ENCODE data around the gene SPRR2A. TPM values are rescaled to one million over a fixed set of nuclear protein-coding genes. Genes with fewer than 3 reads are reported as not detected.
"Not testable (repeated sequence)": the region's sequence is repeated elsewhere in the genome, so short reads cannot be mapped to it uniquely, and the experiment has no call there.

The SPRR2A gene
- total RNA-seq, 1 donor = not detected

- DNase-seq (ENCODE audit: low read depth in 2 of 3, low spot score in 2 of 3) = no peak
Measured at GRCh38 chr1:153028766-153029165, 28.5 kb downstream of the SPRR2A start.

DNA sequence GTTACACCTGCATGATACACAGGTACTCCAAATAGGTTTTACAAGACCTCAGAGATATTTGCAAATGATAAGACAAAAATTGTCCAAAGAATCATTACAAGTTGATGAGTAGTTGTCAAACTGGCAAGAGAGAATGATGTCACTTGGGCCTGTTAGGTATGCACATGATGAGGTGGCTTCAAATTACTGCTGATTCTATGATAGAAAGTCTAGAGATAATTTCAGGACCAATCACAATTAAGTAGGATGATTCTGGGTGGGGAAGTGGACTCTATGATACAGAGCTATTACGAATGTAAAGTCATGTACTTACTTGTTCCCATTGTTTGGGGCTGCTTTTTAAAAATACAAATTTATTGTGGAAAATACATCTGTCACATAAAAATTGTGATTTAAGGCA, 31.5 kb downstream of the SPRR2A start:
- no peak for DNase-seq (ENCODE audit: low read depth in 2 of 3, low spot score in 2 of 3)

DNA sequence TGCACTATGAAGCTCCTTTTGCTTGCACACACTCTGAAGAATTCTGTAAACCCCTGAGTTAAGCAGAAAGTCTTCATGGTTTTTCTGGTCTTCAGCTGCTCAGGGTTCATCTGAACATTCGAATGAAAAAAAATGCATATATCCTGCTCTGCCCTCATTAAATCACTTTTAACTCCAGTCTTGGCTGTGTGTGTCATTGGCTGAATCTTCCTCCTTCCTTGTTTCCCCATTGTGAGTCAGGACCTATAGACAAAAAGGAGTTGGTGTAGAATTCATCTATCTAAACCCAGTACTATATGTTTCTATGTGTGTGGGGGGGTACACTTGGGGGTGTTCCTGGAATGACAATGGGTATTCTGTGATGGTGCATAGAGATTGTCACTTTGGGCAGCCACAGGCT, 32.9 kb downstream of the SPRR2A start:
- DNase-seq (ENCODE audit: low read depth in 2 of 3, low spot score in 2 of 3) = no peak

GRCh38 chr1:153023109-153023508, 34.2 kb downstream of the SPRR2A start:
- no peak for DNase-seq (ENCODE audit: low read depth in 2 of 3, low spot score in 2 of 3)

DNA sequence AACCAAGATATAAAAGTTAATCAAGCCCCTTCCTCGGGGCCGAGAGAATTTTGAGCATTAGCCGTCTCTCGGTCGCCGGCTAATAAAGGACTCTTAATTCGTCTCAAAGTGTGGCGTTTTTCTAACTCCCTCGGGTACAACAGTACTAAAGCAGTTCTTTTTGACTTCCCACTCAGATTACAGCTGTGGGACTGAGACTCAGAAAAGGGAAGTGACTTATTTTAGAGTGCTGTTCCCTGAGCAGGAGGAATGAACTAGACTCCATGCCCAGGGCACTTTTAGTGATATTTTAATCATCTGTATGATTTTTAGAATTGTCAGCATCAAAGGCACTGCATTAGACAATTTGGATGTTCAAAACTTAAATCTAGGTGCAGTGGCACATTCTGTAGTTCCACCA, 35.0 kb downstream of the SPRR2A start:
- peak in 1 of 3 donors; percentile 23 for DNase-seq (ENCODE audit: low read depth in 2 of 3, low spot score in 2 of 3)

- not testable (repeated sequence) for DNase-seq (ENCODE audit: low read depth in 2 of 3, low spot score in 2 of 3)
Measured at GRCh38 chr1:153021829-153022228, 35.5 kb downstream of the SPRR2A start.

GRCh38 chr1:153011235-153011758, 46.0 kb downstream of the SPRR2A start:
- not testable (repeated sequence) for DNase-seq (ENCODE audit: low read depth in 2 of 3, low spot score in 2 of 3)

Small RNAs within 50 kb of the gene (small RNA-seq; reads per million reads assigned to genes)
- gene AL356867.1 (not detected), gene RF00322 (not detected)

Other genes with a start within 250 kb of the SPRR2A start
- gene LCE1B, start 245.5 kb downstream of the SPRR2A start, total RNA-seq = not detected
- gene LCE1A, start 230.0 kb downstream of the SPRR2A start, total RNA-seq = not detected
- gene LCE6A, start 214.7 kb downstream of the SPRR2A start, total RNA-seq = not detected
- not detected for gene LCE7A, start 197.5 kb downstream of the SPRR2A start, total RNA-seq
- gene SMCP, start 179.2 kb downstream of the SPRR2A start, total RNA-seq = not detected
- not detected for gene IVL, start 149.0 kb downstream of the SPRR2A start, total RNA-seq
- gene SPRR5, start 110.3 kb downstream of the SPRR2A start, total RNA-seq = not detected
- not detected for gene SPRR4, start 86.9 kb downstream of the SPRR2A start, total RNA-seq
- not detected for gene SPRR1A, start 73.4 kb downstream of the SPRR2A start, total RNA-seq
- gene SPRR3, start 55.8 kb downstream of the SPRR2A start, total RNA-seq = not detected
- gene SPRR1B, start 26.3 kb downstream of the SPRR2A start, total RNA-seq = not detected
- not detected for gene SPRR2D, start 16.4 kb downstream of the SPRR2A start, total RNA-seq
- not detected for gene SPRR2B, start 14.1 kb upstream of the SPRR2A start, total RNA-seq
- gene SPRR2E, start 37.0 kb upstream of the SPRR2A start, total RNA-seq = not detected
- gene SPRR2F, start 56.0 kb upstream of the SPRR2A start, total RNA-seq = not detected
- gene SPRR2G, start 93.4 kb upstream of the SPRR2A start, total RNA-seq = not detected
- not detected for gene LELP1, start 145.9 kb upstream of the SPRR2A start, total RNA-seq
- not detected for gene PRR9, start 160.1 kb upstream of the SPRR2A start, total RNA-seq
- not detected for gene LORICRIN, start 202.2 kb upstream of the SPRR2A start, total RNA-seq